GM12892 (cell line): ENCODE measurements around the gene RPS6KA1.
"Not testable (repeated sequence)": the region's sequence is repeated elsewhere in the genome, so short reads cannot be mapped to it uniquely, and the experiment has no call there.

Experiments used
- DNase-seq: peaks from one replicate; pipeline ENCODE4 v3.0.0; 2011; ENCODE audit not compliant: insufficient read length
- FAIRE-seq: peaks from 2 replicates; lab custom pipeline; 2011; peaks lifted over from hg19 to GRCh38; lab: Jason Lieb, UNC
- POLR2A ChIP-seq: IDR thresholded peaks from 2 replicates; pipeline ENCODE4 v1.6.1; 2011; ENCODE audit warnings: low read depth, low read length, control low read depth
- POLR2AphosphoS5 ChIP-seq: IDR thresholded peaks from 2 replicates; pipeline ENCODE4 v1.6.1; 2011; ENCODE audit warnings: low read depth, low read length, control low read depth
- TAF1 ChIP-seq: IDR thresholded peaks from 2 replicates; pipeline ENCODE4 v1.6.1; 2011; ENCODE audit warnings: low read depth, mild to moderate bottlenecking, control low read depth, low read length, borderline replicate concordance

RPS6KA1 gene

GRCh38 chr1:26610781-26611180, 81.2 kb downstream of the RPS6KA1 start:
- DNase-seq = no peak
- no peak for TF ChIP-seq POLR2AphosphoS5
- no peak for TF ChIP-seq POLR2A
- no peak for TF ChIP-seq TAF1
- FAIRE-seq = no peak

DNA sequence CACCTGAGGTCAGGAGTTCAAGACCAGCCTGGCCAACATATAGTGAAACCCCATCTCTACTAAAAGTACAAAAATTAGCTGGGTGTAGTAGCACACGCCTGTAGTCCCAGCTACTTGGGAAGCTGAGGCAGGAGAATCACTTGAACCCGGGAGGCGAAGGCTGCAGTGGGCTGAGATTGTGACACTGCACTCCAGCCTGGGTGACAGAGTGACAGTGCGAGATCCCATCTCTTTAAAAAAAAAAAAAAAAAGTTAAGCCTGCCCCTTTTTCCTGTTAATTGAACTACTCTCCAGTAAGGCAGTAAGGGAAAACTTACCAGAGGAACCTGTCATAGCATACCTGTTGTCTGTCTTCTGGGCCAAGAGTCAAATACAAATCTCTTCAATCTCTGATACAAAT, 83.1 kb downstream of the RPS6KA1 start:
- not testable (repeated sequence) for DNase-seq, FAIRE-seq

- no peak for FAIRE-seq
- TF ChIP-seq TAF1 = no peak
- TF ChIP-seq POLR2AphosphoS5 = no peak
- TF ChIP-seq POLR2A = no peak
- no peak for DNase-seq
These were observed 85.3 kb downstream of the RPS6KA1 start for GRCh38 chr1:26614655-26615411.

DNA sequence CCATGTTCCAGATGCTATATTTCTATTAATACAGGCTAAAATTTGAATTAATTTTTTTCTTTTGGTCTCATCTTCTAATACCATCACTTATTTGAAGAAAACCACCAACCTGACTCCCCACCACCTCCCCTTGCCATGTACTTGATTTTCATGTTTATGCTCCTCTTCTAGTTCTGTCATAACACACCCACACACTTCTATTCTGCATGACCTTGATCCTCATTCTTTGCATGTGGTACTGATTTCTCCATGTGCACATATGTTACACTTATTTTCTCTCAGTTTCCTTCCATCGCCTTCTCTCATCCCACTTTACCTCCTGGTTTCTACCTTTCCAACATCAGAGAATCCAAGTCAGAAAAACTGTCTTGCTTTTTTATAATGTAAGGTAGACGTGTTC, 87.3 kb downstream of the RPS6KA1 start:
- DNase-seq (no peak), FAIRE-seq (no peak)
- TF ChIP-seq POLR2AphosphoS5 (no peak), TAF1 (no peak), POLR2A (no peak)

- no peak for DNase-seq
- FAIRE-seq = no peak
- TF ChIP-seq TAF1 = no peak
These were observed 89.0 kb downstream of the RPS6KA1 start for GRCh38 chr1:26618561-26618960.
